NCI-H748 treated with DMSO at 0.1 percent for 48 hours (cell line): ENCODE measurements around the gene ANKLE2.
"Not testable (repeated sequence)": the region's sequence is repeated elsewhere in the genome, so short reads cannot be mapped to it uniquely, and the experiment has no call there.

Experiments used
- DNase-seq: peaks from one replicate; lab custom pipeline; 2025; lab: John Stamatoyannopoulos, UW

Gene ANKLE2

DNA sequence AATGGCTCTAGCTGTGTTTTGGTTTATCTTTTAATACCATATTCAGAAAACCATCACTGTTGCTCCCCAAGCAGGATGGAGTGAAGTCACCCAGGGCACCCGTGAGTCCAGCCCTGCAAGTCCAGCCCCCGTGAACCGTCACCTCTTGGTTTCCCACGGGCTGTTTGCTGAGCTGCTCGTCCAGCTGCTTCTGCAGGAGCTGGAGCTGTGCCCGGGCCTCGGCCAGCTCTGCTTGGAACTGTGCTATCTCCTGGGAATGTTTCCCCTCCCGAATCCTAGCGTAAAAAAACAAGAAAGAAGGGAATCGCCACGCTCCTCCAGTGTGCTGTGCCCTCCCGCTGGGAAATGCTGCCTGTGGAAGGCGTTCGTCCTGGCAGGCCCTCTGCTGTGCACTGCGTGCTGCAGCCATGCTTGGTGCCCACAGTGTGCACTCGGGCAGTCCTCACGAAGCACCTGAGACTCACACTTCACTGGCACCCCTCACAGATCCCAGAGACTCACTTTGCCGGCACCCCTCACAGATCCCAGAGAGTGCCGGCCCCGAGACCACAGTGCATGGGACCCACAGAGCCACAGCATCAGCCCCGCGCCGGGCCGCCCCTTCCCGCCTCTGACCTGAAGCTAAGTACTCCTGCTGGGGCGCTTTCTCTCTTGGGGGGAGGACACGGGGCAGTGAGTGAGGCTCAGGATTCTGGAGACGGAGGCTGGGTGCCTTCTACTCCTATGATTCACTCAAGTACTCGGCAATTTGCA, 15.4 kb upstream of the ANKLE2 start:
- DNase-seq, result no peak

DNA sequence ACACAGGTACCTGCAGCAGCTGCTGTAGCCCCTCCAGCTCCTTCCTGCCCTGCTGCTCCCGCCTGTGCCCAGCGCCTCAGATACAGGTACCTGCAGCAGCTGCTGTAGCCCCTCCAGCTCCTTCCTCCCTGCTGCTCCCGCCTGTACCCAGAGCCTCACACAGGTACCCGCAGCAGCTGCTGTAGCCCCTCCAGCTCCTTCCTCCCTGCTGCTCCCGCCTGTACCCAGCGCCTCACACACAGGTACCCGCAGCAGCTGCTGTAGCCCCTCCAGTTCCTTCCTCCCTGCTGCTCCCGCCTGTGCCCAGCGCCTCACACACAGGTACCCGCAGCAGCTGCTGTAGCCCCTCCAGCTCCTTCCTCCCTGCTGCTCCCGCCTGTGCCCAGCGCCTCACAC, 14.6 kb upstream of the ANKLE2 start:
- DNase-seq, result not testable (repeated sequence)

DNA sequence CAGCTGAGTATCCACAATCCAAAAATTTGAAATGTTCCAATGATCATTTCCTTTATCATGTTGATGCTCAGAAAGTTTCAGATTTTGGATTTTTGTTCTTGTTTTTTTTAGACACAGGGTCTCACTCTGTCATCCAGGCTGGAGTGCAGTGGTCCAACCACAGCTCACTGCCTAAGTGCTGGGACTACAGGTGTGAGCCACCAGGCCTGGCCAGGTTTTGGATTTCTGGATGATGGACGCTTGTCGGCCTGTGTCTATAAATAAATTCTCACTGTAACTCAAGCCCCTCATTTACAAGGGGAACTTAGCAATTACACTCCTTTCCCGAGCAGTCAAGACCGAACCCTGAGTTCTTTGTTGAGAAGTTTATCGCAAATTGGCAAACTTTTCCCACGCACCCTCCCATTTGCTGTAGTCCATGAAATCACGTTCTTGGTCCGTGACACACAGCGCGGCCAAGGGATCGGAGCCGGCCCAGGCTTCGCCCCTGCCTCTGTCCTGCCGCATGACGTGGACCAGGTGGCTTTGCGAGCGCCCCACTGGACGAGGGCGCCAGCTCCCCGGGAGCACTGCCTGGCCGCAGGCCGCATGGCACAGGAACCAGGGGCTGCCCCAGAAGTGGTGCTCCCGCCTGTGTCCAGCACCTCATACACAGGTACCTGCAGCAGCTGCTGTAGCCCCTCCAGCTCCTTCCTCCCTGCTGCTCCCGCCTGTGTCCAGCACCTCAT, 14.0 kb upstream of the ANKLE2 start:
- no peak for DNase-seq

DNA sequence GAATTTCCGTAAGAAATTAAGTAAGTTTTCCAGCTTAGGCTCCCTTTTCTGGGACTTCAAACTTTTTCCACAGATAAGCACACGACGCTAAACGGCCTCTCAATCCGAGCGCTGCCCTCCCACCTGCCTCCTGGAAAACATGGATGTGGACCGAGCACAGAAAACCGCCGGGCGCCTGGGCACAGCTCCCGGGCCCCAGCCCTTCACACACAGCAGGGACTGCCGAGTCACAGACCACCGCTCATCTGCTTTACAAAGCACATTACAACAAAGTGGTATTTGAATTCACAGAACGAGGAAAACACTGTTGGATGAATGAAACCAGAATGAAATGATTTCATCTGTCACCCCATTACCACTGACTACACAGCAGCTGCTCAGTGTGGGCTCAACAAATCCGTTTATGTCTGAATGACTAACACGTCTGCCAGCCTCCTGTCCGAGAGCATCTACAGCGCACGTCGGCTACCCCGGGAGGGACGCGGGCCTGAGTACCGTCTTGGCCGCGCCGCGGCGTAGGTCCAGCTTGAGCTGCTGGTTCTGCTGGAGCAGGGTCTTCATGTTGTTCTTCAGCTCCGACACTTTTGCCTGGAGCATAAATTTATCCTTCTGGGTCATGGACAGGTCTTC, 13.1 kb upstream of the ANKLE2 start:
- no peak for DNase-seq

DNA sequence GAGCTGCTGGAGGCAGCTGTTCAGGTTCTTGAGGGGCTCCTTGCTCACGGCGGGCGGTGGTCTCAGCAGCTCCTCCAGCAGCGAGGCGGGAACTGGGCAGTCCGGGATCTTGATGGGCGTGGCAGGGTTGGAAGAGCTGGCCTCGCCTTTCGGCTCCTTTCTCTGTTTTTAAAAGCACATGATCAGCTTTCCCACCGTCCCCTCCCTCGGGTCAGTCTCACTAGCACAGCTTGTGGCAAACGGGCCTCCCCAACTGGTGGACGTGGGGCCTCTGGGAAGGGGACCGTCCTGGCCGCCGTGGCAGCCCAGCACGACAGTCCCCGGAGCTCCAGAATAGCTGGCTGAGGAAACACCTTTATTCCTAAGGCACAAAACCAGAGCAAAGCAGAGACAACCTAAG, 12.5 kb upstream of the ANKLE2 start:
- no peak for DNase-seq

DNA sequence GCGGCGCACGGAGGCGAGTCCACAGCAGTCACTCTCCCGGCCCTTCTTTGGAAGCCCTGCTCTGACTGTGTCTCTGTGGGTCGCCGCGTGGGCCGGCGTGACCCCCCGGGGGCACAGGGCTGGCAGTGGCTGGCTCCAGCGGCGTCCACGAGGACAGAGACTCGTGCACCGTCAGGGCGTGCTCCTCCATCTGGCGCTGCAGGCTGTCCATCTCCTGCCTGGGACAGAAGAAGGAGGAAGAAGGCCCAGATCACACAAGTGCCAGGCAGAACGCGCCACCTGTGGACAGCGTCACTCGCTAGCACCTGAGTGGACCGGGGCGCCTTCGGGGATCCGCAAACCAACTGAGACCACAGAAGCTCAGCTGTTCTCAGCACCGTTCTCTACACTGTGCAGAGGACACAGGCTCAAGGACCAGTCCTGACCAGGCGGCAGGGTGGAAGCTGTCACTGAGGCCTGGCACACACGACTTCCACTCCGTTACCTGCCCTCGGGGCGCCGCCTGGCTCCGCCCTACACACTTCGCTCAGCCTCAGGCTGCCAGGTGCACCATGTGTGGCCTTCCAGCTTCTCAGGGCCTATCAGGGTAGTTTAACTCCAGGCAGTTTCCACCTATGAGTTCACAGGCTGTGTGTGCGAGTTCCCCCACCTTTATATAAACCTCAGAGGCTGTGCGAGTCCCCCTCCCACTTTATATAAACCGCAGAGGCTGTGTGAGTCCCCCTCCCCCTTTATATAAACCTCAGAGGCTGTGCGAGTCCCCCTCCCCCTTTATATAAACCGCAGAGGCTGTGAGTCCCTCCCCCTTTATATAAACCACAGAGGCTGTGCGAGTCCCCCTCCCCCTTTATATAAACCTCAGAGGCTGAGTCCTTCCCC, 11.7 kb upstream of the ANKLE2 start:
- DNase-seq, result no peak

DNA sequence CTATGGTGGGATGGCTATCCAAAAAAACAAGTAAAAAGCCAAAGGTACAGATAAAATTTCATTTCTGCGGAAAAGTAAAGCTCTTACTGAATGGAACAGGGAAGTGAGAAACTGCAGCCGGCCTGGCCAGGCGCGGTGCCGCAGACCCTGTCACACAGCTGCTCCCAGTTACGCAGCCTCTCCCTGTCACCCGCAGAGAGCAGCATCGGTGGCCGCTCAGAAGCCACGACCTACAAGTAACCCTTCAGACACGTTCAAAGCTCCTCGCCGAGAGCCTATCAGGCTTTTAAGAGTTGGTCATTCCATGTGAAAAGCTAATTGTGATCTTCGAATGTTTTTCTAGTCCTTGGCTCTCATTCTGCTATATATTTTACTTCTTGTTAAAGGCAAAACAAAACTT, 11.0 kb upstream of the ANKLE2 start:
- DNase-seq, result no peak

DNA sequence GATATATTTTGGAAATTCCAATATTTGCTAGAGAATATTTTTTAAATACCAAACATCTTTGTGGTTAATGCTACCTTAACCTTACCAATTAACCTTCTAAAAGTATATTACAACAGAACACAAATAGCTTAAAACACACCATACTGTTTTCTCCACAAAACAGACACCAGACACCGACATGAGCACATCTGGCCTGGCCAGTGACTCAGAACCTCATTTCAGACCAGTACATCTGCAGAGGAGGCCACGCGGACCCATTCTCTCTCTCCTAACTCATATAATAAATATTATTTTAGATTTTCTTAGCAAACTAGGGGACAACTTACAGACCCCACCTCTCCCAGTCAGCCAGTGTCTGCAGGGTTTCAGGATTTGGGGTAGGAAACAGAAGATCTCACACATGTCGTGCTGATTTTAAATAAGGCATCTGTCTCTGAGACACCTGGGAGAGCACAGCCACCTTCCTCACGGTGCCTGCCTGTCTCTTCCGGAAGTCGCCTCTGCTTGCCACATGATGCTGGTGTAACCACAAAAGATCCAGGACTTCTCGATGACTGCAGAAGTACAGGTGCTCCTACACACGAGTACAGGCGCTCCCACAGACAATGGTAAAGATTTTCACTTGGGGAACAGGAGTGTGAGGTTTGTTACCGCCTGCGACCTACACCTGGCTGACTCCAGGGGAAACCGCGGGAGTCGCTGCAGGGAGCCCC, 9.7 kb upstream of the ANKLE2 start:
- DNase-seq, result no peak

DNA sequence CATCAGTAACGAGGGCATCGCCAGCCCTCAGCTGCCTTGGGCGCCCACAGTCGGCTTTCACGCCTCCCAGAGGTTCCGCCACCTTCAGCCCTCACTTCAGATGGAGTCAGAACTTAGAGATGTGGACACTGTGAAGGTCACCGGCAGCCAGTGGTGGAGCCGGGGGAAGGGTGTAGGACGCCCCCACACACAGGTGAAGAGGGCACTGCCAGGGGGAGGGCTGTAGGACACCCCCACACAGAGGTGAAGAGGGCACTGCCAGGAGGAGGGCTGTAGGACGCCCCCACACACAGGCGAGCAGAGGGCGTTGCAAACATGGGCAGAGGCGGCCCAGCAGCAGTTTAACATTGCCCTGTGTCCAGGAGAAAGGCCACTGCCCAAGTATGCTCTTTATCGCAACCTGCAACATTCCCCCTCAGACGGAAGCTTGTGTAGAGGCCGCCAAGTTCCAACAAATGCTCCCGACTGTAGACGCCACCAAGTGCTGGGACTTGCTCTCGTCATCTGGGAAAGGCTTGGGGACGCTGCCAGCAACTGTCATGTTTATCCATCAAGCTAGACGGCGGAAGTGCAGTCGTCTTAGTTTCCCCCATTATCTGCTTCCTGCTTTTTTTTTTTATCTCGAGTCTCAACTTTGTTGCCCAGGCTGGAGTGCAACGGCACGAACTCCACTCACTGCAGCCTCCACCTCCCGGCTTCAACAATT, 4.9 kb upstream of the ANKLE2 start:
- DNase-seq, result no peak

DNA sequence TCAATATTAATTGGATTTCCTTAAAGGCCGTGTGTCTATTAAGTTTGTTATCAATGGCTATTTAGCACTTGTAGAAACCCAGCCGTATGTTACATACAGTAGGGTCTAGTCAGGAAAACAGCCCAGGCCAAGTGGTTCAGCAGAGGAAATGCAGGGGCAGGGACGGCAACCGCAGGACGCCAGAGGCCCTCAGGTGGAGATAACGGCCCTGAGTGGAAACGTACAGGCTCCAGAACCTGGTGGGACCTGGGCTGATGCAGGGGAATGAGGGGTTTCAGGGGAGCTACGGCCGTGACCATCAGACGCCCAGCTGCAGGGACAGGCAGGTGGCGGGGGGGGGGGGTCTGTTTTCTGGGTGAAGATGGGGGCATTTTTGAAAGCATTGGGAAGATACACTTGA, 3.7 kb upstream of the ANKLE2 start:
- DNase-seq, result no peak

DNA sequence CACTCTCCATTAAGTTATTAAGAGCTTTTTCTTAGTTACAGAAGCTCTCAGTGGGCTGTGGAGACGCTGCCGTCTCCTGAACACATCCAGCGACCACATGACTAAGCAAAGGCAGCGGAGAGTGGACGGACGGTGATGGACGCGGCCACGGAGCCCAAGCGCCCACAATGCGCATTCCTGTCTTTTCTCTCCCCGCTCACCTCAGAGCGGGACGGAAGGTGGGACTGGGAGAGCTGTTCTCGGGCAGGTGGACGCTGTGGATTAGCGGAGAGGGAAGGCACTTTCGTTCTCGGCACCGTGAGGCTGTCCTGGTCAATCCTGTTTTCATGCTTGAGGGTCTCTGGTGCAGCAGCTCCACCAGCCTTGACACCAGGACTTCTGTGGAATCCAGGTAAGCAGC, 2.6 kb upstream of the ANKLE2 start:
- DNase-seq, result no peak

DNA sequence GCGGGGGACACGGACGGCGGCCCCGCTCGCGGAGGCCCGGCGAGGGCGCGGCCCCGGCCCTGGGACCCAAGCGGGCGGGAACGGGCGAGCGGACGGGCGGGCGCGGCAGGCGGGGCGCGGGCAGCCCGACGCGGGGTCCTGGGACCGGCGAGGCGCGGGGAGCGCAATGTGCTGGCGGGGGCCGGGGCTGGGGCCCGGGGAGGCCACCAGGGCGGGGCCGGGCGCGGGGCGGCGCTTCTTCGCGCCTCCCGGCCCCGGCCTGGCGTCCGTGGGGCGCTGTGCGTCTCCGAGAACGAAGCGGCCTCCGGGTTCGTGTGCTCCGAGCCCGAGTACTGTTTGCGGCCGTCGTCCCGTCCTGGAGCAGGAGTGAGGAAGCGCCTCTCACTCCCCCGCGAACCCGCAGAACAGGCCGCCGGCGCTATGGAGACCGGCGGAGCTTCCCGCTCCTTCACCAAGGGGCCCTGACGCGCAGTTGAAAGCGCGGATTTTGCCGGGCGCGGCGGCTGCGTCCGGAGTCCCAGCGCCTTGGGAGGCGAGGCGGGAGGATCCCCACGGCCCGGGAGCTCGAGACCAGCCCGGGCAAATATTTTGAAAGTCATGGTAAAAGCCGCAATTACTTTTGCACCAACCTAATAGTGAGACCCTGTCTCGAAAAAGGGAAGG, 420 bp upstream of the ANKLE2 start:
- DNase-seq, result peak; percentile 29

DNA sequence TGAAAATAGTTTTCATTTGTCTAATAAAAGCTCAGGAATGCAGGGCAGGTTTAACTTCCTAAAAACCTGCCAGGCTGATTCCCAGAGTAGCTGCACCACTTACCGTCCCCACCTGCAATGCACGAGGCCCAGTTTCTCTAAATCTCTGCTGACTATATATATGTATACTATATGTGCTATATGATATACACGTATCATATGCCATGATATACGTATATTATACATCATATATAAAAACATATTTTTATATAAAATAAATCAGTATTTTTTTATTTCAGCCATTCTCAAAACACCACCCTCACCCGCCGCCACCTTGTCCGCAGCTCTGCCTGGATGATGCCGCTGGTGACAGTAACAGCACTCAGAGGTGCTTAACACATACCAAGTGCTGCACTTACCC, 2.3 kb downstream of the ANKLE2 start:
- no peak for DNase-seq

DNA sequence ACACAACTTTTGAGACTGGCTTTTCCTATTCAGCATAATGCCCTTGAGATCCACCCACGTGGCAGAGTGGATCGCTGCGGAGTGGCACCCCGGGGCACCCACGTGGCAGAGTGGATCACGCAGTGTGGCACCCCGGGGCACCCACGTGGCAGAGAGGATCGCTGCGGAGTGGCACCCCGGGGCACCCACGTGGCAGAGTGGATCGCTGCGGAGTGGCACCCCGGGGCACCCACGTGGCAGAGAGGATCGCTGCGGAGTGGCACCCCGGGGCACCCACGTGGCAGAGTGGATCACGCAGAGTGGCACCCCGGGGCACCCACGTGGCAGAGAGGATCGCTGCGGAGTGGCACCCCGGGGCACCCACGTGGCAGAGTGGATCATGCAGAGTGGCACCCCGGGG, 2.8 kb downstream of the ANKLE2 start:
- DNase-seq, result not testable (repeated sequence)

DNA sequence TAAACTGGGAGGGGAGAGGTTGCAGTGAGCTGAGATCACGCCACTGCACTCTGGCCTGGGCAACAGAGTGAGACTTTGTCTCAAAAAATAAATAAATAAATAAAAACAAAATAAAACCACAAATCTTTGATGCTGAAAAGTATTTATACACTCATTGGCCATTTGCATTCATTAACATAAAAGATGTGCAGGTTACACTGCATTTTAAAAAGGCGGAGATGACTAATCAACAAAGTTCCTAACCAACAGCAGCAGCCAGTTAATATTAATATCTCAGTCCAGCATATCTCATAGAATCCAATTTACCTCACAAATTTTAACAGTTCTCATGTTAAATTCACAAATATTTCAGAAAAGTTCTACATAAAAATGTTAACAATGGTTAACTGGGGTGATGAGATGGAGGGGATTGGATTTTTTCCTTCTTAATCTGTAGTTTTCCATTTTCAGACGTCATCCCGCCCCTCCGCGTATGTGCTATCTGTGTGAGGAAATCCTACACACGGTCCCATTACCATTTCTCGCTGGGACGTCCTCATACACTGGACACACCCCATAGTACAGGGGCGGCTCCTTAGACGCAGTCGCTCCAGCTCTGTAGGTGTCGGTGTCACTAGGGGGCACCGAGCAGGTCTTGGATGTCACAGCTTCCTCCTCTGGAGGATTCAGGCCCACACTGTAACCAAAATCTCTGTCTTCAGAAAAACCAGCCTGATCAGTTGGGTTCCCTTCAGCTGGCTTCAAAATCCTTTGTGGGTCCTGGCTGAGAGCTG, 7.3 kb downstream of the ANKLE2 start:
- DNase-seq, result no peak

DNA sequence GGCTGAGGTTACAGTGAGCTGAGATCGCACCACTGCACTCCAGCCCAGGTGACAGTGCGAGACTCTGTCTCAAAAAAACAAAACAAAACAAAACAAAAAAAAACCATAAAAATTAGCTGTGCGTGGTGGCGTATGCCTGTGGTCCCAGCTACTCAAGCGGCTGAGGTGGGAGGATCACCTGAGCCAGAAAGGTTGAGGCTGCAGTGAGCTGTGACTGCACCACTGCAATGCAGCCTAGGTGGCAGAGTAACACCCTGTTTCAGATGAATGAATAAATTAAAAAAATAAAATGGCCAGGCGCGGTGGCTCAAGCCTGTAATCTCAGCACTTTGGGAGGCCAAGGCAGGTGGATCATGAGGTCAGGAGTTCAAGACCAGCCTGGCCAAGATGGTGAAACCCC, 8.0 kb downstream of the ANKLE2 start:
- not testable (repeated sequence) for DNase-seq

DNA sequence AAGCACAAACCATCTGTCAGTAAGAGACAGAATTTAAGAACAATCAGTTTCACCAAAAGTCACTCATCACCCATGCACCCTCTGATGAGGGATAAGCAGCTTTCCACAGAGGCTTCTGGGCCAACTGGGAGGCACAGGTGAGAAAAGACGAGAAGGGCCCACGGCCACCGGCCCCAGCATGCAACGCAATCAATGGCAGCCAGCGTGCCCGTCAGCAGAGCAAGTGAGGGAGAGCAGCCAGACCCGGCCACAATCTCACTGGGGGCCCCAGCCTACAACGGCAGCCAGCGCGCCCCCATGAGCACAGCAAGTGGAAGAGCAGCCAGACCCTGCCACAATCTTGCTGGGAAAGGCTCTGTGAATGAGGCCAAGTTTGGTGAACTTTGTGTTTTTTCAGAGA, 13.3 kb downstream of the ANKLE2 start:
- no peak for DNase-seq

DNA sequence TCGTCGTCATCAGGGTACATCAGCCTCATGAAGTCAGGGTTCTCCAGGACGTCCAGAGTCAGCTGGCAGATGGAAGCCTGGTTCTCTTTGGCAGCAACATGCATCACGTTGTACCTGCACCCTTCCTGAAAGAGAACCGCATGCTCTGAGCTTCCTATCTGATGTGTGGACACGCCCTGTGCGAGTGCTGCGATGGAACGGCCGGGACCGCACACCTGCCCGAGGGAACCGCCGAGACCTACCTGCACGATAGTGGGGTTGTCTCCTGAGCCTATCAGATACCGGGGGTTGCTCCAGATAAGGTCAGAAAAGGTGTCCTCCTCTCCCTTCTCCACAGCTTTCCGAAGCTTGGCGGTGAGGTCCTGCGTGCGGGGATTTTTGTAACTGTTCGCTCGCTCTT, 13.7 kb downstream of the ANKLE2 start:
- DNase-seq, result no peak

DNA sequence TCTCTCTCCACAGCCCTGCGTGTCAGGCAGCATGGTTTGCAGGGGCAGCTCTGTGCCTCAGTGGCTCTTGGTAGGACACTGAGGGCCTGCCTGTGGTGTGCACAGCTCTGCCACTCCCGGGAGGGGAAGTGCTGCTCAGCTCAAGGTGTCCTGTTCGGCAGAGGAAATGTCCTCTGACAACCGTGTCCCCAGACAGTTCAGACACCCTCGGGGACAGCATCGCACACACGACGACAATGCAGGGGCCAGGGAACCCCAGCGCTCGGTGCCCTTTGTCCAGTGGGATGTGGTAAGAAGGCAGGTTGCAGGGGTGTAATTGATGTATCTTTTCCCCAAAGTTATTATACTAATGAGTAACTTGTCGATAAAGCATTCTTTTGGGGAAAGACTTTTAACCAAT, 14.2 kb downstream of the ANKLE2 start:
- DNase-seq, result no peak

DNA sequence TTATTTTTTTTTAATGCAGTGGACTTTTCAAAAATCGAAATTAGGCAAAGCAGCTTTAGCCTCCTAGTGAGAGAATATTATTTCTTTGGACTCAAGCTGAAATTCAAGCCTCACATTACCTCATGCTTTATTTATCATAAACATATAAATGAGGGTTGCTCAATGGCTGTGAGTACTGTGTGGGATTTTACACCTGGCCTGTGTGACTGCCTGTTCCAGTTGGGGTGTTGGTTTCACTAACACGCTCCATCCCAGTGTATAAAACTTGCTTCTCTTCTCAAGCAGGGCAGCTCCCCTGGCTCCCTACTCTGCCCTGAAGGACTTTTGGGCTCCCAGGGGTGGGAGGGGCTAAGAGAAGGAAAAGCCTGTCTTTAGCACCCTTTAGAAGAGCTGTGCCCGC, 15.0 kb downstream of the ANKLE2 start:
- no peak for DNase-seq
